Mammary epithelial cell (primary cell): Measurements from ENCODE around the gene URB1.

Experiments used
- EZH2 ChIP-seq: IDR thresholded peaks from 2 replicates; pipeline ENCODE4 v1.6.1; 2012; ENCODE audit warnings: low read length, inconsistent platforms, borderline replicate concordance
- TF ChIP-seq, protein P1 (sequence below), 2 donors: IDR thresholded peaks in 1 of 2; conservative IDR thresholded peaks in 1 of 2; 2 replicates each; pipeline ENCODE4 v1.5.1; 2011 to 2012; ENCODE audit warnings: inconsistent platforms in 2 of 2, low read length in 2 of 2, mild to moderate bottlenecking in 2 of 2, control low read depth in 1 of 2, low read depth in 1 of 2; ENCODE audit not compliant: insufficient read depth in 1 of 2; ENCODE audit errors: extremely low read depth in 1 of 2

GRCh38 chr21:32351428-32351827, 41.4 kb downstream of the URB1 start:
- TF ChIP-seq, protein P1, sequence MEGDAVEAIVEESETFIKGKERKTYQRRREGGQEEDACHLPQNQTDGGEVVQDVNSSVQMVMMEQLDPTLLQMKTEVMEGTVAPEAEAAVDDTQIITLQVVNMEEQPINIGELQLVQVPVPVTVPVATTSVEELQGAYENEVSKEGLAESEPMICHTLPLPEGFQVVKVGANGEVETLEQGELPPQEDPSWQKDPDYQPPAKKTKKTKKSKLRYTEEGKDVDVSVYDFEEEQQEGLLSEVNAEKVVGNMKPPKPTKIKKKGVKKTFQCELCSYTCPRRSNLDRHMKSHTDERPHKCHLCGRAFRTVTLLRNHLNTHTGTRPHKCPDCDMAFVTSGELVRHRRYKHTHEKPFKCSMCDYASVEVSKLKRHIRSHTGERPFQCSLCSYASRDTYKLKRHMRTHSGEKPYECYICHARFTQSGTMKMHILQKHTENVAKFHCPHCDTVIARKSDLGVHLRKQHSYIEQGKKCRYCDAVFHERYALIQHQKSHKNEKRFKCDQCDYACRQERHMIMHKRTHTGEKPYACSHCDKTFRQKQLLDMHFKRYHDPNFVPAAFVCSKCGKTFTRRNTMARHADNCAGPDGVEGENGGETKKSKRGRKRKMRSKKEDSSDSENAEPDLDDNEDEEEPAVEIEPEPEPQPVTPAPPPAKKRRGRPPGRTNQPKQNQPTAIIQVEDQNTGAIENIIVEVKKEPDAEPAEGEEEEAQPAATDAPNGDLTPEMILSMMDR (conservative IDR thresholded peaks at IDR 0.05 in 1 of 2, IDR thresholded peaks at IDR 0.05 in 1 of 2; ENCODE audit: extremely low read depth in 1 of 2, insufficient read depth in 1 of 2, low read depth in 1 of 2, low read length in 2 of 2) = no peak
- TF ChIP-seq EZH2 = no peak
